NCI-H510A (cell line): ENCODE results near the gene COX7A2L.
A peak's percentile ranks its signal among the peaks of the same experiment; 100 is the strongest.
"Not testable (repeated sequence)": the region's sequence is repeated elsewhere in the genome, so short reads cannot be mapped to it uniquely, and the experiment has no call there.

Experiments used
- DNase-seq: peaks from one replicate; lab custom pipeline; 2025; lab: John Stamatoyannopoulos, UW

The COX7A2L gene

GRCh38 chr2:42360890-42361727 is at the start of gene COX7A2L:
COX7A2L (minus strand) TSS chr2:42361217; CDS start chr2:42361161, 56 bp downstream.
- peak; percentile 89 for DNase-seq

GRCh38 chr2:42408009-42408408 is 47.0 kb upstream of the COX7A2L start:
- DNase-seq: no peak

- no peak for DNase-seq
Measured at GRCh38 chr2:42407476-42407875, 46.5 kb upstream of the COX7A2L start.

GRCh38 chr2:42404676-42405075 is 43.7 kb upstream of the COX7A2L start:
- DNase-seq: no peak

GRCh38 chr2:42401773-42402172 is 40.8 kb upstream of the COX7A2L start:
- DNase-seq: no peak

- not testable (repeated sequence) for DNase-seq
Measured at GRCh38 chr2:42398052-42398451, 37.0 kb upstream of the COX7A2L start.

- not testable (repeated sequence) for DNase-seq
Measured at GRCh38 chr2:42393320-42393719, 32.3 kb upstream of the COX7A2L start.

GRCh38 chr2:42392191-42392590 is 31.2 kb upstream of the COX7A2L start:
- no peak for DNase-seq

- DNase-seq: no peak
Measured at GRCh38 chr2:42390401-42390969, 29.5 kb upstream of the COX7A2L start.

- no peak for DNase-seq
Measured at GRCh38 chr2:42386682-42387081, 25.7 kb upstream of the COX7A2L start.

- no peak for DNase-seq
Measured at GRCh38 chr2:42385225-42385624, 24.2 kb upstream of the COX7A2L start.

GRCh38 chr2:42383855-42384530 is 23.0 kb upstream of the COX7A2L start:
- DNase-seq: no peak

GRCh38 chr2:42382144-42382543 is 21.1 kb upstream of the COX7A2L start:
- DNase-seq: no peak

GRCh38 chr2:42380026-42380425 is 19.0 kb upstream of the COX7A2L start:
- not testable (repeated sequence) for DNase-seq

GRCh38 chr2:42378415-42378814 is 17.4 kb upstream of the COX7A2L start:
- no peak for DNase-seq

- DNase-seq: no peak
Measured at GRCh38 chr2:42376758-42377157, 15.7 kb upstream of the COX7A2L start.

- DNase-seq: no peak
Measured at GRCh38 chr2:42372474-42373200, 11.6 kb upstream of the COX7A2L start.

- peak; percentile 12 for DNase-seq
Measured at GRCh38 chr2:42371611-42372473, 10.8 kb upstream of the COX7A2L start.

GRCh38 chr2:42369532-42370229 is 8.7 kb upstream of the COX7A2L start:
- peak; percentile 85 for DNase-seq

- no peak for DNase-seq
Measured at GRCh38 chr2:42368817-42369531, 8.0 kb upstream of the COX7A2L start.
